Adrenal gland (tissue), 12 donors: ENCODE measurements around the gene NECTIN4. TPM values are rescaled to one million over a fixed set of nuclear protein-coding genes. Genes with fewer than 3 reads are reported as not detected.

Experiments
- DNase-seq, 7 donors: peaks; one replicate each; pipeline ENCODE4 v3.0.0-alpha.2; 2019 to 2020
- H3K27ac ChIP-seq, 5 donors: fragments of 200-600 bp; sonication (generic) in 4 of 5; 1 replicate in 3 of 5; 2 replicates in 2 of 5; pipeline versions ENCODE4 v1.5.1 to v1.8.0; 2016 to 2020; ENCODE audit warnings: mild to moderate bottlenecking in 1 of 5
- H3K27me3 ChIP-seq: fragments of 200-600 bp; 2 replicates; pipeline ENCODE4 v1.8.0; 2021
- H3K36me3 ChIP-seq, 2 donors: fragments of 200-600 bp; replicated peaks in 1 of 2; 1 replicate in 1 of 2; 2 replicates in 1 of 2; pipeline versions ENCODE4 v1.5.1 to v1.8.0; 2018 to 2022
- H3K4me1 ChIP-seq, 2 donors: fragments of 200-600 bp; replicated peaks in 1 of 2; 1 replicate in 1 of 2; 2 replicates in 1 of 2; pipeline versions ENCODE4 v1.5.1 to v1.8.0; 2018 to 2021
- H3K4me3 ChIP-seq, 4 donors: fragments of 200-600 bp; sonication (generic) in 3 of 4; one replicate each; pipeline ENCODE4 v1.5.1; 2016 to 2018
- H3K9me3 ChIP-seq, 3 donors: fragments of 200-600 bp; sonication (generic) in 1 of 3; replicated peaks in 1 of 3; 1 replicate in 2 of 3; 2 replicates in 1 of 3; pipeline versions ENCODE4 v1.5.1 to v1.8.0; 2016 to 2021
- CTCF ChIP-seq, 6 experiments: fragments of 450-650 bp in 4 of 6; fragments of 200-600 bp in 2 of 6; sonication (generic) in 1 of 6; IDR thresholded peaks; 1 replicate in 5 of 6; 2 replicates in 1 of 6; pipeline versions ENCODE4 v1.5.1 to v1.8.0; 2016 to 2021; ENCODE audit warnings: antibody characterized with exemption in 6 of 6, mild to moderate bottlenecking in 2 of 6, moderate library complexity in 1 of 6
- POLR2A ChIP-seq, 2 donors: fragments of 450-650 bp; IDR thresholded peaks; one replicate each; pipeline ENCODE4 v1.6.1; 2017; ENCODE audit warnings: antibody characterized with exemption in 2 of 2, mild to moderate bottlenecking in 2 of 2, moderate library complexity in 1 of 2
- whole genome bisulfite sequencing, 4 donors: extraction: QIAGEN DNeasy Blood & Tissue Kit in 2 of 4; methylation state at CpG; one replicate each; pipeline versions ENCODE4 v1.1.5 to v1.1.7; 2013 to 2017; 5-methylcytosine and 5-hydroxymethylcytosine counted together
- intact Hi-C, 2 donors: fragments of 100-400 bp; cut with DNase I; formaldehyde crosslinking; loops; one replicate each; pipeline versions ENCODE4 v1.14.1 to v1.15.0; 2022 to 2023
- polyA plus RNA-seq, 3 donors: library from polyadenylated mRNA; stranded (reverse); fragments of 200-250 nt in 2 of 3; fragments of 350-450 nt in 1 of 3; fragmentation: Illumina TruSeq in 1 of 3; extraction: RNeasy Lipid Tissue Mini Kit (QIAGEN cat#74804) in 1 of 3; gene quantifications; one replicate each; pipeline ENCODE4 v1.2.3, GENCODE V29; 2013 to 2014
- total RNA-seq, 9 donors: library from RNA; depleted of rRNA in 4 of 9; stranded (reverse); fragments of >200 nt in 4 of 9; fragments of 120-200 nt in 1 of 9; fragmentation: NEBNext Ultra II Directional in 1 of 9; extraction: Animal tissue kit (Norgen Biotek cat#: 25700) in 1 of 9; gene quantifications; one replicate each; pipeline versions ENCODE4 v1.1.0 to v1.2.4, GENCODE V29; 2013 to 2023
- donor health status: healthy with polysubstance abuse.
- donor health status: Bipolar disorder and iron deficiency.
- donor health status: DM: yes; HTN: yes; CAD: no.
- donor health status: DM: no; HTN: no; CAD: no.
- donor health status: DM: no; HTN: no; CAD: no.
- donor health status: DM: yes; HTN: yes; CAD: no.

The NECTIN4 gene
- total and polyA plus RNA-seq, 12 donors = 0.06 to 0.10 TPM; not detected in 10

- intact Hi-C loops = no loop called here
- H3K27ac ChIP-seq = no peak overlapping the region
Observed at GRCh38 chr1:161081519-161081918, 7.8 kb downstream of the NECTIN4 start.

GRCh38 chr1:161080441-161081405 lies 8.6 kb downstream of the NECTIN4 start:
- Histone ChIP-seq H3K4me1 (peaks cover 0 to 7% of the 10 kb centered on the region in 2 donors), H3K27me3 (no peaks in the 10 kb centered on the region), H3K9me3 (no peaks in the 10 kb centered on the region), H3K36me3 (no peaks in the 10 kb centered on the region), H3K4me3 (no peak overlapping the region), H3K27ac (no peak overlapping the region)
- intact Hi-C loops = no loop called here
- WGBS, 4 donors = 80 to 88% (median 83%) methylated on average over 5 of the region's 5 CpGs
- no peak for DNase-seq
- TF ChIP-seq CTCF (IDR thresholded peaks at IDR 0.05) = no peak
- TF ChIP-seq POLR2A (IDR thresholded peaks at IDR 0.05) = no peak

More at GRCh38 chr1:161081519-161081918, 7.8 kb downstream of the NECTIN4 start:
- no peak for DNase-seq
- TF ChIP-seq CTCF (IDR thresholded peaks at IDR 0.05) (no peak), POLR2A (IDR thresholded peaks at IDR 0.05) (no peak)
- H3K27me3 ChIP-seq = no peaks in the 10 kb centered on the region
- no peaks in the 10 kb centered on the region for H3K36me3 ChIP-seq
- H3K4me1 ChIP-seq = peaks cover 0 to 7% of the 10 kb centered on the region in 2 donors
- WGBS, 4 donors = 73 to 78% (median 76%) methylated on average over 5 of the region's 5 CpGs
- no peaks in the 10 kb centered on the region for H3K9me3 ChIP-seq
- H3K4me3 ChIP-seq = no peak overlapping the region

- 53 to 68% (median 57%) methylated on average over 16 to 41 of the region's 41 CpGs for WGBS, 4 donors
- H3K9me3 ChIP-seq = no peaks in the 10 kb centered on the region
- TF ChIP-seq CTCF (IDR thresholded peaks at IDR 0.05) (no peak), POLR2A (IDR thresholded peaks at IDR 0.05) (no peak)
Observed at GRCh38 chr1:161079436-161080110, 9.8 kb downstream of the NECTIN4 start.

DNA sequence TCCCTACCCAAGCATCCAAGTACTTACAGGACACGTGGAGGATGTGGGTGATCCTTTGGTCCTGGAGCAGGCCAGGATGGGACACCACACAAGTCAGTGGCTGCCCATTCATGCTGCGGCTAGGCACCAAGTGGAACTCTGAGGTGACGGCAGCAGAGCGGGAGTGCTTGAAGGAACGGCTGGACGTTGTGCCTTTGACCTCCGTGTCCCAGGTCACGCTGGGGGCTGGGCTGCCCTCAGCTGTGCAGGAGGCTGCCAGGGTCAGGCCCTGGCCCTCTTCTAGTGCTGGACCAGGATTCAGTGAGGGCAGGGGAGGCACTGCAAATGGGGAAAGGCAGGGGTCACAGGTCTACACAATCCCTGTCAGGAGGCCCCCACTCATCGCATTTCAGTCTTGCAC lies 11.9 kb downstream of the NECTIN4 start:
- TF ChIP-seq POLR2A (IDR thresholded peaks at IDR 0.05) (no peak), CTCF (IDR thresholded peaks at IDR 0.05) (no peak)
- Histone ChIP-seq H3K36me3 (no peaks in the 10 kb centered on the region), H3K4me1 (no peaks in the 10 kb centered on the region), H3K27ac (no peak overlapping the region), H3K27me3 (no peaks in the 10 kb centered on the region), H3K4me3 (no peak overlapping the region), H3K9me3 (no peaks in the 10 kb centered on the region)
- intact Hi-C loops = no loop called here
- WGBS, 4 donors = 74 to 100% (median 79%) methylated on average over 1 to 9 of the region's 9 CpGs
- no peak for DNase-seq

More at GRCh38 chr1:161079436-161080110, 9.8 kb downstream of the NECTIN4 start:
- Histone ChIP-seq H3K27ac (no peak overlapping the region), H3K27me3 (no peaks in the 10 kb centered on the region), H3K4me3 (no peak overlapping the region), H3K36me3 (no peaks in the 10 kb centered on the region), H3K4me1 (peaks cover 0 to 7% of the 10 kb centered on the region in 2 donors)
- intact Hi-C loops = no loop called here
- no peak for DNase-seq
